ENCODE data around the gene YWHAG.
A peak's percentile ranks its signal among the peaks of the same experiment; 100 is the strongest.

DNA sequence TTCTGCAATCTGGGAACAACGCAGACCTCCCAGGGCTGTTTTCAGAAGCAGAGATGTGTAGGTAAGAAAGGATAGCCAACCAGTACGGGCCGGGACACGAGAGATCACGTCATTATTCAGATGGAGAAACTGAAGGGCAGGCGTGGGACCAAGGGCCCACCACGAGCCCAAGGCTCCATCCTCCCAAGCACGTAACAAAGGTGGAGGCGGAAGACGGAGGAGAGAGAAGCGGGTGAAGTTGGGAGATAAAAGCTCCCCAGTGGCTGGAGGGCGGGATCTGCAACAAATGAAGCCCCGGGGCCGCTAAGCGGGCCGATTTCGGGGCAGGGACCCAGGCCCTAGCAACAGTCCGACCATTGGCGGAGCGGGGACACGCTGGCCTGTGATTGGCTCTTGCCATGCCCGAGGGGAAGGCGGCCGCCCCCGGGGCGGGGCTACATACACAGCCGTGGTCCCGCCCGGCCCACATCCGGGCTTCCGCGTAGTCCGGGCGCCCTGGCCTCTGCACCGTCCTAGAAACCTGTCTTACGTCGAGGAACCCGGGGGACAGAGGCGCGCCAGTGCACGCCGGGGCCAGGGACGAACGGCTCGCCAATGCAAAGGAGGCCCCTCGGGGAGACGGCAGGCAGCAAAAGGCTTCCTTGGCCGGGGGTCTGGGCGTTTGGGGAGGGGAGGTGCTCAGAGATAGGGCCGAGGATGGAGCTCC lies 40.9 kb downstream of the YWHAG start:
- peak; percentile 66 to 81 for TF ChIP-seq POLR2A (IDR thresholded peaks at IDR 0.05)
- TF ChIP-seq, protein P1, sequence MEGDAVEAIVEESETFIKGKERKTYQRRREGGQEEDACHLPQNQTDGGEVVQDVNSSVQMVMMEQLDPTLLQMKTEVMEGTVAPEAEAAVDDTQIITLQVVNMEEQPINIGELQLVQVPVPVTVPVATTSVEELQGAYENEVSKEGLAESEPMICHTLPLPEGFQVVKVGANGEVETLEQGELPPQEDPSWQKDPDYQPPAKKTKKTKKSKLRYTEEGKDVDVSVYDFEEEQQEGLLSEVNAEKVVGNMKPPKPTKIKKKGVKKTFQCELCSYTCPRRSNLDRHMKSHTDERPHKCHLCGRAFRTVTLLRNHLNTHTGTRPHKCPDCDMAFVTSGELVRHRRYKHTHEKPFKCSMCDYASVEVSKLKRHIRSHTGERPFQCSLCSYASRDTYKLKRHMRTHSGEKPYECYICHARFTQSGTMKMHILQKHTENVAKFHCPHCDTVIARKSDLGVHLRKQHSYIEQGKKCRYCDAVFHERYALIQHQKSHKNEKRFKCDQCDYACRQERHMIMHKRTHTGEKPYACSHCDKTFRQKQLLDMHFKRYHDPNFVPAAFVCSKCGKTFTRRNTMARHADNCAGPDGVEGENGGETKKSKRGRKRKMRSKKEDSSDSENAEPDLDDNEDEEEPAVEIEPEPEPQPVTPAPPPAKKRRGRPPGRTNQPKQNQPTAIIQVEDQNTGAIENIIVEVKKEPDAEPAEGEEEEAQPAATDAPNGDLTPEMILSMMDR (IDR thresholded peaks at IDR 0.05): no peak
- peak; percentile 82 for TF ChIP-seq POLR2AphosphoS5 (IDR thresholded peaks at IDR 0.05)
- TF ChIP-seq EP300 (IDR thresholded peaks at IDR 0.05): no peak
